ENCODE data around the gene SPRY1. TPM values are rescaled to one million over a fixed set of nuclear protein-coding genes. Genes with fewer than 3 reads are reported as not detected.
A peak's percentile ranks its signal among the peaks of the same experiment; 100 is the strongest.

Gene SPRY1
- total and polyA plus RNA-seq, 2 experiments from 2014 or later, result 29.7 to 43.9 TPM

DNA sequence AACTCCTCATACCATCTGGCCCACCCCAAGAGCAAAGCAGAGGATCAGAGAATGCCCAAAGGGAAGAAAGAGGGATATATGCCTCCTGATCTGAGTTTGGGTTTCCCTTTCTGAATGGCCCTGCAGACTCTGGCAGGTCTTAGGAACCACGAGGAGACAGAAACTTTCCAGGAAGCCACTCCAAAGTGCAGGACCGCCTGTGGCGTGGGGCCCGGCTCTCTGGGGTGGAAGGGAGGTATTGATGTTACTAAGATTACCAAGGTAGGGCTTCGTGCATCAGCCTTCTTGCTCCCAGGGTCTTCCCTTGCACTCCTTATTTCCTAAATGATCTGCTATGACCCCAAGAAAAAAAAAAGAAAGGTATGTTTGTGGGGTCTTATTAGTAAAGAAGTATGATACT, 41.9 kb upstream of the SPRY1 start:
- Histone ChIP-seq H3K36me3 (no peaks in the 10 kb centered on the region), H3K27me3 (no peaks in the 10 kb centered on the region), H3K4me1 (ENCODE audit: low read depth) (no peaks in the 10 kb centered on the region), H3K9me3 (ENCODE audit: low read depth) (no peaks in the 10 kb centered on the region), H3K27ac (no peak overlapping the region), H3K4me3 (no peak overlapping the region)
- DNase-seq (ENCODE audit: low read depth in 1 of 2, low spot score in 1 of 2), result no peak
- TF ChIP-seq, protein P1, sequence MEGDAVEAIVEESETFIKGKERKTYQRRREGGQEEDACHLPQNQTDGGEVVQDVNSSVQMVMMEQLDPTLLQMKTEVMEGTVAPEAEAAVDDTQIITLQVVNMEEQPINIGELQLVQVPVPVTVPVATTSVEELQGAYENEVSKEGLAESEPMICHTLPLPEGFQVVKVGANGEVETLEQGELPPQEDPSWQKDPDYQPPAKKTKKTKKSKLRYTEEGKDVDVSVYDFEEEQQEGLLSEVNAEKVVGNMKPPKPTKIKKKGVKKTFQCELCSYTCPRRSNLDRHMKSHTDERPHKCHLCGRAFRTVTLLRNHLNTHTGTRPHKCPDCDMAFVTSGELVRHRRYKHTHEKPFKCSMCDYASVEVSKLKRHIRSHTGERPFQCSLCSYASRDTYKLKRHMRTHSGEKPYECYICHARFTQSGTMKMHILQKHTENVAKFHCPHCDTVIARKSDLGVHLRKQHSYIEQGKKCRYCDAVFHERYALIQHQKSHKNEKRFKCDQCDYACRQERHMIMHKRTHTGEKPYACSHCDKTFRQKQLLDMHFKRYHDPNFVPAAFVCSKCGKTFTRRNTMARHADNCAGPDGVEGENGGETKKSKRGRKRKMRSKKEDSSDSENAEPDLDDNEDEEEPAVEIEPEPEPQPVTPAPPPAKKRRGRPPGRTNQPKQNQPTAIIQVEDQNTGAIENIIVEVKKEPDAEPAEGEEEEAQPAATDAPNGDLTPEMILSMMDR (IDR thresholded peaks at IDR 0.05; ENCODE audit: low read depth, low read length), result no peak

DNA sequence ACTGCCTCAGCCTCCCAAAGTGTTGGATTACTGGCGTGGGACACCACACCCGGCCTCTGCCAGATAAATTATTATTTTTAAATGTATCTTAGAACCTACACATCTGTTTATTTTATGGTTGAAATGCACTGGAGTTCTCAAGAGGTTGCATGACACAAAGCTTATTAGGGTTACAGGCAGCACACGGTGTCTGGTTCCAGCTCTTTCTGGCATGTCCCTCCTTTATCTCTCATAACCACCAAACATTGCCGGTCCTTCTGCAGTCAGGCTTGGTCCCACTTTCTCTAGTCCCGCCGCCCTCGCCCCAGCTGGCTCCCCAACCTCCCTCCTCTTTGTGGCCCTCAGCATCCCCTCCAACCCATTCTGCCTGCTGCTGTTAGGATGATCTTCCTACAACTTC, 39.7 kb upstream of the SPRY1 start:
- no peaks in the 10 kb centered on the region for H3K27me3 ChIP-seq
- no peaks in the 10 kb centered on the region for H3K36me3 ChIP-seq
- no peak overlapping the region for H3K4me3 ChIP-seq
- no peak for DNase-seq (ENCODE audit: low read depth in 1 of 2, low spot score in 1 of 2)
- H3K27ac ChIP-seq, result no peak overlapping the region
- no peaks in the 10 kb centered on the region for H3K9me3 ChIP-seq (ENCODE audit: low read depth)
- H3K4me1 ChIP-seq (ENCODE audit: low read depth), result no peaks in the 10 kb centered on the region
- TF ChIP-seq, protein P1 (IDR thresholded peaks at IDR 0.05; ENCODE audit: low read depth, low read length), result no peak

DNA sequence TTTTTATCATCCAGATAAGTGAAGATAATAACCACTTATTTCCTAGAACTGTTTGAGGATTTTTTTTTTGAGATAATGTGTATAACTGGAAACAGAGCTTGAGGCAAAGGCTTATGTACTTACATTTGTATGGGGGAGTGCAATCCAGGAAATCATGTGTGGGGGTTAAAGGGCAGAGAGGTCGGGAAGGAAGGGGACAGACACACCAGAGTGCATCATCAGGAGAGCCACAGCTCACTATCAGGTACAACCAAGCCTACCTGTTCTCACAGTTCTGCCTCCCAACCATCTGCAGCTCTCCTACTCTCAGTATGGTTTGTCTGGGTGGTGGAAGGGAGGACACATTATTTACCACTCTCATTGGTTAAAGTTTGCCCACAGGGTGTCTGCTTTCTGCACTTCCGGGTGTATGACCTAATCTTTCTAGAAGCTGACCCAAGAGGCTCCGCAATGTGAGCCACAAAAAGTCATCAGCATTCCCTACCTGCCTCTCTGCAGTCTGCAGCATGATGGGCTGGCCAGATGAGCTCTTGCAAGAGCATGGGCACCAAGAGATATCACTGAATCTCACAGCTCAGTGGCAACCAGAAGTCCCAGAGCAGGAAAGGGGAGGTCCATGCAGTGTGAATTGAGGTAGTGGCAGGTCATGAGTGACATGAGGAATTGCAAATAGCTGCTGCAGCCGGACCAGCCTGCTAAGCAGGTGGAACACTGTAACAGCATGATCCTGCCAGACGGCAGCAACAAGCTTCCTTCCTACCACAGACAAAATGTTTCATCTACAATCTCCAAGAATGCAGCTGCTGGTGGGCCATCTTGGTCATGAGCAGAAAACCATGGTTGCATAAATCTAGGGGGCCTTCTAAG, 36.9 kb upstream of the SPRY1 start:
- Histone ChIP-seq H3K27me3 (no peaks in the 10 kb centered on the region), H3K9me3 (ENCODE audit: low read depth) (no peaks in the 10 kb centered on the region), H3K27ac (no peak overlapping the region), H3K4me1 (ENCODE audit: low read depth) (no peaks in the 10 kb centered on the region), H3K36me3 (no peaks in the 10 kb centered on the region), H3K4me3 (no peak overlapping the region)
- TF ChIP-seq, protein P1 (IDR thresholded peaks at IDR 0.05; ENCODE audit: low read depth, low read length), result no peak
- DNase-seq (ENCODE audit: low read depth in 1 of 2, low spot score in 1 of 2), result no peak

DNA sequence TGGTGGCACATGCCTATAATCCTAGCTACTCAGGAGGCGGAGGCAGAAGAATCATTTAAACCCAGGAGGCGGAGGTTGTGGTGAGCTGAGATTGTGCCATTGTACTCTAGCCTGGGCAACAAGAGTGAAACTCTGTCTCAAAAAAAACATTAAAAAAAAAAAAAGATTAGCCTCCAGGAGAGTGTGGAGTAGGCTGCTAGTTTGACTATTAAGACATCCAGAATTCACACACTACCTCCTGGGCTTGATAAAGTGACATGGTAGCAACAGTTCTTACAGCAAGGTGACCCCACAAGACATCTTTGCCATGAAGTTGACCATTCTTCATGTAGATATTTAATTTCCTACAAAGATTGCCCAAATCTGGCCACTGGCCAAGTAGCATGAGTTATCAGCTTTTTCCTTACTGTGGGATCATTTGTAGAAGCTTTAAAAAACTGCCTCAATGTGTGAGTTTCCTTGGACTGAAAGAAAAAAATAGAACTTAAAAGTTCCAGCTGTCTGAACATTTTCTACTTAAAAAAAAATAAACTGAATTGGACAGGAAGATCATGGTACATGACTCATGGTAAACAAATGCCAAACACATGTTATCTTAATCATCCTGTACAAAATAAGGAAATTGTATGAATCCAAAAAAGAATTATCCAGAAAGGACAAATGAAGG, 35.3 kb upstream of the SPRY1 start:
- no peak overlapping the region for H3K4me3 ChIP-seq
- H3K36me3 ChIP-seq, result no peaks in the 10 kb centered on the region
- H3K27me3 ChIP-seq, result no peaks in the 10 kb centered on the region
- no peak overlapping the region for H3K27ac ChIP-seq
- peak in 1 of 2 donors; percentile 90 for DNase-seq (ENCODE audit: low read depth in 1 of 2, low spot score in 1 of 2)
- no peaks in the 10 kb centered on the region for H3K9me3 ChIP-seq (ENCODE audit: low read depth)
- no peaks in the 10 kb centered on the region for H3K4me1 ChIP-seq (ENCODE audit: low read depth)
- TF ChIP-seq, protein P1 (IDR thresholded peaks at IDR 0.05; ENCODE audit: low read depth, low read length), result no peak

DNA sequence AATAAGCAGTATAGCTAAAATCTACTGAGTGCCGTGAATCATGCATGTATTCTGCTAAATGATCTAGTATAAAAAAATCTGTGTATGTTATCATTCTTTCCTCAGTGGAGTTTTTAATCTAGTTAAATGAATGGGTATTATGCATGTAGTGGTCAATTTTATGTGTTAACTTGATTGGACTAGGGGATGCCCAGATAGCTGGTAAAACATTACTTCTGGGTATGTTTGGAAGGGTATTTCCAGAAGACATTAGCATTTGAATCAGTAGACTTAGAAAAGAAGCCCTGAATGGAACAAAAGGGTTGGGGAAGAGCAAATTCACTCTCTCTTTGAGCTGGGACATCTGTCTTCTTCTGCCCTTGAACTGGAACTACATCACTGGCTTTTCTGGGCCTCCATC, 34.5 kb upstream of the SPRY1 start:
- Histone ChIP-seq H3K4me1 (ENCODE audit: low read depth) (no peaks in the 10 kb centered on the region), H3K9me3 (ENCODE audit: low read depth) (no peaks in the 10 kb centered on the region), H3K27me3 (no peaks in the 10 kb centered on the region), H3K36me3 (no peaks in the 10 kb centered on the region), H3K4me3 (no peak overlapping the region), H3K27ac (no peak overlapping the region)
- TF ChIP-seq, protein P1 (IDR thresholded peaks at IDR 0.05; ENCODE audit: low read depth, low read length), result no peak
- no peak for DNase-seq (ENCODE audit: low read depth in 1 of 2, low spot score in 1 of 2)
